Measurements from ENCODE around the gene TRIM54. TPM values are rescaled to one million over a fixed set of nuclear protein-coding genes. Genes with fewer than 3 reads are reported as not detected.

TRIM54 gene
- total RNA-seq, 1 experiment from 2014 or later, result 2.0 TPM

DNA sequence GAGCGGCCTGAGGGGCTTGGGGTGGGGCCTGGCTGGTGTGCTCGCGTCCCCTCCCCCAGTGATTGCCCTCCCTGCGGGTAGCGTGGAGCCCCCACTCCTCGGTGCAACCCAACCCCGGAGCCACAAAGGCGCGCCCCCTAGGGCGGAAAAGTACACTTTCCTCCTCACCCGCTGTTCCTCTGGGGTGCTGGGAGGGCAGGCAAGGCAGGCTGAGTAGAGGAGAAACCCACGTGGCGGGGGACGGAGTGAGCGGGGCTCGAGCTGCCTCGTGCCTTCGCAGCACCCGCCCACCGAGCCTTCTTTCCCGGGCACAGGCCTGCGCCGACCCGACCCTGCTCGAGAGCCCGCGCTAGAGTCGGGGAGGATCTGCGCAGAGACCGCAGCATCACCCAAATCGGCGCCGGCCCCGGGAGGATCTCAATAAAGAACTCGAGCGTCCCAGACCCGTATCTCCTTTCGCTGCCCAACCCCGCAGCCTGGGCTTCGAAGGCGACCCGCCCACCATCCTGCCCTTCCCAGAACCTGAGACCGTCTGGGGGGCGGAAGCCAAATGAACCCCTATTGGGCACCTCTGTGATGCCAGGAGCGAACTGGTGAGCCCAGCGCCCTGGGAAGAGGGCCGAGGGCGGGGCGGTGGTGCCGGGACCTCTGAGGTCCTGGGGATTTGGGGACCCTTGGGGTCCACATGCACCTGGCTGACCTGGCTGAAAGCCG lies 24.5 kb downstream of the TRIM54 start:
- Histone ChIP-seq H3K79me2 (ENCODE audit: insufficient read depth, low read length) (no peaks in the 10 kb centered on the region), H3K36me3 (ENCODE audit: control insufficient read depth in 1 of 2, insufficient read depth in 2 of 2, low read length in 2 of 2) (peaks cover 0 to 5% of the 10 kb centered on the region in 2 experiments; a peak in 1 of 4 replicates), H3K9ac (ENCODE audit: low read length) (no peak overlapping the region), H3K9me2 (ENCODE audit: insufficient read depth) (no peaks in the 10 kb centered on the region), H3K27me3 (ENCODE audit: insufficient read depth, low read length) (no peaks in the 10 kb centered on the region), H4K20me1 (ENCODE audit: insufficient read depth) (no peaks in the 10 kb centered on the region), H3K4me1 (ENCODE audit: control insufficient read depth in 1 of 2, insufficient read depth in 2 of 2, low read length in 2 of 2) (peaks cover 0 to 8% of the 10 kb centered on the region in 2 experiments; a peak in 3 of 4 replicates), H2AFZ (ENCODE audit: low read depth, low read length, poor library complexity, severe bottlenecking) (no peak overlapping the region), H3K4me3 (replicated peaks in 1 of 2; ENCODE audit: low read depth in 1 of 2, low read length in 2 of 2) (no peak overlapping the region), H3K4me2 (ENCODE audit: low read length) (no peak overlapping the region), H3K27ac (ENCODE audit: low read depth, low read length) (no peak overlapping the region), H3K9me3 (ENCODE audit: control insufficient read depth in 1 of 2, insufficient read depth in 1 of 2, low read depth in 1 of 2, low read length in 2 of 2) (no peaks in the 10 kb centered on the region)
- no peak for DNase-seq (ENCODE audit: low read depth, low spot score)
- BruUV-seq (replicated peaks), result no TSS peak
- CTCF ChIA-PET, result no interaction called here
- ATAC-seq, result no peak
- TF ChIP-seq ATF3 (IDR thresholded peaks at IDR 0.05) (no peak), ZBTB33 (IDR thresholded peaks at IDR 0.05; ENCODE audit: extremely low read depth, insufficient replicate concordance, low read length) (no peak), TCF7L2 (IDR thresholded peaks at IDR 0.05; ENCODE audit: borderline replicate concordance, extremely low read depth, insufficient read depth, insufficient read length) (no peak), ZNF274 (IDR thresholded peaks at IDR 0.05; ENCODE audit: low read depth, low read length) (no peak), SIN3A (IDR thresholded peaks at IDR 0.05; ENCODE audit: low read depth) (no peak), FOSL1 (IDR thresholded peaks at IDR 0.05; ENCODE audit: low read depth) (no peak), EZH2phosphoT487 (IDR thresholded peaks at IDR 0.05; ENCODE audit: borderline replicate concordance) (no peak), CBX3 (IDR thresholded peaks at IDR 0.05; ENCODE audit: low read depth) (no peak), JUND (IDR thresholded peaks at IDR 0.05) (no peak), POLR2AphosphoS5 (IDR thresholded peaks at IDR 0.05; ENCODE audit: low read depth, low read length) (no peak), REST (IDR thresholded peaks at IDR 0.05; ENCODE audit: low read depth) (no peak), SP1 (IDR thresholded peaks at IDR 0.05; ENCODE audit: low read depth) (no peak), SRF (IDR thresholded peaks at IDR 0.05; ENCODE audit: low read depth) (no peak), RAD21 (IDR thresholded peaks at IDR 0.05; ENCODE audit: low read depth) (no peak), ZFX (IDR thresholded peaks at IDR 0.05) (no peak), POLR2A (IDR thresholded peaks at IDR 0.05; ENCODE audit: borderline replicate concordance, extremely low read depth, insufficient read depth, insufficient read length) (no peak)
- TF ChIP-seq, protein P1, sequence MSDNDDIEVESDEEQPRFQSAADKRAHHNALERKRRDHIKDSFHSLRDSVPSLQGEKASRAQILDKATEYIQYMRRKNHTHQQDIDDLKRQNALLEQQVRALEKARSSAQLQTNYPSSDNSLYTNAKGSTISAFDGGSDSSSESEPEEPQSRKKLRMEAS (IDR thresholded peaks at IDR 0.05), result no peak
- intact Hi-C loops (cut with micrococcal nuclease), result no loop called here
- POLR2A ChIA-PET, result no interaction called here
- RAD21 ChIA-PET (ENCODE audit: low non-redundant PET in 1 of 2, low total read pairs in 2 of 2, uncharacterized antibody in 2 of 2, unreplicated experiment in 2 of 2), result no interaction called here

All from HCT116 (cell line).